Measurements from ENCODE around the gene CHSY3. TPM values are rescaled to one million over a fixed set of nuclear protein-coding genes. Genes with fewer than 3 reads are reported as not detected.

CHSY3 gene
- polyA plus RNA-seq, 3 donors, result not detected

DNA sequence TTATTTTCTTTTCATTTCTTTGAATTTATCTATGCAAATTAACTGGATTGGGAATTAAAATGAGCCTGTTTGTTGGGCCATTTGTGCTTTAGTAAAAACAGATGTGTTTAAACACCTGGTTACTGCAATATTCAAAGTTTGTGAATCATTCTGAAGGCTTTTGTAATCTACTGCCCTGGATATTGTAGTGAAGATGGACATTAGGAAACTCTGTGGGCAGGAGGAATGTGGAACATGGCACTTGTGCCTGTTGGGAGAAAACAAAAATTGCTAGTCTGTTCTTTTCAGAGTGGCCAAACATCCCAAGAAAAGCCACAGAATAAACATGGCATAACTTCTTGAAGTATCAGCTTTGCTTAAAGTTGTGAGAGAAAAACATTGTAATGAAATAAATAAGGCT is 40.8 kb downstream of the CHSY3 start:
- H4K20me1 ChIP-seq (ENCODE audit: insufficient read depth, low read length), result no peaks in the 10 kb centered on the region
- H2AFZ ChIP-seq (ENCODE audit: insufficient read depth, low read depth, low read length, poor library complexity, severe bottlenecking), result no peak overlapping the region
- Mint-ChIP-seq H3K4me3 (no peak overlapping the region), H3K9me3 (peaks cover 0 to 5% (median 1%) of the 10 kb centered on the region in 7 donors), H3K36me3 (no peaks in the 10 kb centered on the region), H3K4me1 (no peaks in the 10 kb centered on the region), H3K27ac (no peak overlapping the region), H3K27me3 (ENCODE audit: low read depth in 3 of 3) (no peaks in the 10 kb centered on the region)
- no peaks in the 10 kb centered on the region for H3K9me3 ChIP-seq (replicated peaks in 1 of 2; ENCODE audit: control insufficient read depth in 1 of 2, insufficient read depth in 1 of 2, low read length in 2 of 2)
- no peaks in the 10 kb centered on the region for H3K36me3 ChIP-seq (replicated peaks in 1 of 2; ENCODE audit: control insufficient read depth in 1 of 2, insufficient read depth in 2 of 2, low read length in 2 of 2)
- H3K27ac ChIP-seq (ENCODE audit: low read depth in 1 of 2, low read length in 2 of 2), result no peak overlapping the region
- H3K4me3 ChIP-seq (replicated peaks in 1 of 3; ENCODE audit: low read depth in 2 of 3, low read length in 3 of 3), result no peak overlapping the region
- no peak for DNase-seq
- H3K27me3 ChIP-seq (ENCODE audit: control insufficient read depth in 2 of 2, insufficient read depth in 2 of 2, low read length in 2 of 2), result no peaks in the 10 kb centered on the region
- no peak overlapping the region for H3K9ac ChIP-seq (ENCODE audit: insufficient read depth, low read length, poor library complexity, severe bottlenecking)
- H3K4me2 ChIP-seq (replicated peaks; ENCODE audit: extremely low read depth, low read length, poor library complexity, severe bottlenecking), result no peak overlapping the region
- TF ChIP-seq, protein P1, sequence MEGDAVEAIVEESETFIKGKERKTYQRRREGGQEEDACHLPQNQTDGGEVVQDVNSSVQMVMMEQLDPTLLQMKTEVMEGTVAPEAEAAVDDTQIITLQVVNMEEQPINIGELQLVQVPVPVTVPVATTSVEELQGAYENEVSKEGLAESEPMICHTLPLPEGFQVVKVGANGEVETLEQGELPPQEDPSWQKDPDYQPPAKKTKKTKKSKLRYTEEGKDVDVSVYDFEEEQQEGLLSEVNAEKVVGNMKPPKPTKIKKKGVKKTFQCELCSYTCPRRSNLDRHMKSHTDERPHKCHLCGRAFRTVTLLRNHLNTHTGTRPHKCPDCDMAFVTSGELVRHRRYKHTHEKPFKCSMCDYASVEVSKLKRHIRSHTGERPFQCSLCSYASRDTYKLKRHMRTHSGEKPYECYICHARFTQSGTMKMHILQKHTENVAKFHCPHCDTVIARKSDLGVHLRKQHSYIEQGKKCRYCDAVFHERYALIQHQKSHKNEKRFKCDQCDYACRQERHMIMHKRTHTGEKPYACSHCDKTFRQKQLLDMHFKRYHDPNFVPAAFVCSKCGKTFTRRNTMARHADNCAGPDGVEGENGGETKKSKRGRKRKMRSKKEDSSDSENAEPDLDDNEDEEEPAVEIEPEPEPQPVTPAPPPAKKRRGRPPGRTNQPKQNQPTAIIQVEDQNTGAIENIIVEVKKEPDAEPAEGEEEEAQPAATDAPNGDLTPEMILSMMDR (IDR thresholded peaks at IDR 0.05), result no peak
- H3K4me1 ChIP-seq (ENCODE audit: control insufficient read depth in 1 of 2, insufficient read depth in 2 of 2, low read length in 2 of 2), result no peaks in the 10 kb centered on the region
- no peaks in the 10 kb centered on the region for H3K79me2 ChIP-seq (ENCODE audit: insufficient read depth, low read length)
- intact Hi-C loops (cut with micrococcal nuclease), result no loop called here

DNA sequence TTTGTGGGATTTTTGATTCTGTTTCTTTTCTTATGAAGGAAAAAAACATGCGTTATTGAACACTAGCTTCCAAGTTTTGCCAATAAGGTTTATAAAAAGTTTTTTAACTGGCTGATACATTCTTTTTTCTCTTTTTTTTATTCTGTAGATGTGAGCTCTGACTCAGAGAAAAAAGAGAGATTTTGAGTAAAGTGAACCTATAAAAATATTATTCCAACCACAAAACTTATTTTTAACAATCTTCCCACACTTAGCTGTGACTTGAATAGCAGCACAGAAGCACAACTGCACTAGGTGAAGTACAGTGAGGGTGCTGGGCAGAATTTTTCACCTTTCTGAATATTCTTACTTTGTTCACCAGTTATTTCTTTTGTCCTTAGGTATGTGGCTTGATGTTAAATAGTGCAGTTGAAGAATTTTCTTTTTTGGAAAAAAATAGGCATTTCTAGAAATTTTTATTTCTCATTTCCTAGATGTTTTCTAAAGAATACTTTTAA is 41.6 kb downstream of the CHSY3 start:
- DNase-seq, result no peak
- H3K36me3 Mint-ChIP-seq, result no peaks in the 10 kb centered on the region
- Histone ChIP-seq H3K4me3 (replicated peaks in 1 of 3; ENCODE audit: low read depth in 2 of 3, low read length in 3 of 3) (no peak overlapping the region), H3K4me1 (ENCODE audit: control insufficient read depth in 1 of 2, insufficient read depth in 2 of 2, low read length in 2 of 2) (no peaks in the 10 kb centered on the region), H3K9me3 (replicated peaks in 1 of 2; ENCODE audit: control insufficient read depth in 1 of 2, insufficient read depth in 1 of 2, low read length in 2 of 2) (no peaks in the 10 kb centered on the region), H4K20me1 (ENCODE audit: insufficient read depth, low read length) (no peaks in the 10 kb centered on the region), H2AFZ (ENCODE audit: insufficient read depth, low read depth, low read length, poor library complexity, severe bottlenecking) (no peak overlapping the region), H3K9ac (ENCODE audit: insufficient read depth, low read length, poor library complexity, severe bottlenecking) (no peak overlapping the region), H3K4me2 (replicated peaks; ENCODE audit: extremely low read depth, low read length, poor library complexity, severe bottlenecking) (no peak overlapping the region), H3K27ac (ENCODE audit: low read depth in 1 of 2, low read length in 2 of 2) (no peak overlapping the region), H3K36me3 (replicated peaks in 1 of 2; ENCODE audit: control insufficient read depth in 1 of 2, insufficient read depth in 2 of 2, low read length in 2 of 2) (no peaks in the 10 kb centered on the region), H3K27me3 (ENCODE audit: control insufficient read depth in 2 of 2, insufficient read depth in 2 of 2, low read length in 2 of 2) (no peaks in the 10 kb centered on the region), H3K79me2 (ENCODE audit: insufficient read depth, low read length) (no peaks in the 10 kb centered on the region)
- intact Hi-C loops (cut with micrococcal nuclease), result no loop called here
- H3K27me3 Mint-ChIP-seq (ENCODE audit: low read depth in 3 of 3), result no peaks in the 10 kb centered on the region
- no peak overlapping the region for H3K27ac Mint-ChIP-seq
- WGBS (ENCODE audit: insufficient coverage), result no CpG with 5 or more reads among the region's 1 CpG
- no peak overlapping the region for H3K4me3 Mint-ChIP-seq
- no peaks in the 10 kb centered on the region for H3K4me1 Mint-ChIP-seq
- H3K9me3 Mint-ChIP-seq, result peaks cover 0 to 4% (median 1%) of the 10 kb centered on the region in 7 donors
- TF ChIP-seq, protein P1 (IDR thresholded peaks at IDR 0.05), result no peak
